GM12892 (cell line): ENCODE measurements around the gene C10orf88.

ENCODE experiments used
- POLR2A ChIP-seq: IDR thresholded peaks from 2 replicates; pipeline ENCODE4 v1.6.1; 2011; ENCODE audit warnings: low read depth, low read length, control low read depth
- POLR2AphosphoS5 ChIP-seq: IDR thresholded peaks from 2 replicates; pipeline ENCODE4 v1.6.1; 2011; ENCODE audit warnings: low read depth, low read length, control low read depth
- TAF1 ChIP-seq: IDR thresholded peaks from 2 replicates; pipeline ENCODE4 v1.6.1; 2011; ENCODE audit warnings: low read depth, mild to moderate bottlenecking, control low read depth, low read length, borderline replicate concordance

GRCh38 chr10:122882766-122883165, 71.3 kb downstream of the C10orf88 start:
- TF ChIP-seq POLR2A: no peak
- no peak for TF ChIP-seq TAF1
- TF ChIP-seq POLR2AphosphoS5: no peak
